GM12878 (cell line): Measurements from ENCODE around the gene PTPRN2. TPM values are rescaled to one million over a fixed set of nuclear protein-coding genes. Genes with fewer than 3 reads are reported as not detected.

Source experiments
- CBX3 ChIP-seq: fragments of 200-600 bp; sonication (generic); IDR thresholded peaks from 2 replicates; pipeline ENCODE4 v1.6.1; 2016; ENCODE audit warnings: low read depth, borderline replicate concordance
- CEBPZ ChIP-seq: fragments of 150-350 bp; IDR thresholded peaks from 2 replicates; pipeline ENCODE4 v1.6.1; 2016; ENCODE audit warnings: low read depth, low read length
- CUX1 ChIP-seq: IDR thresholded peaks from 2 replicates; pipeline ENCODE4 v1.6.1; 2012; ENCODE audit warnings: improper control_type of control experiment, low read depth, low read length; ENCODE audit not compliant: insufficient replicate concordance
- E2F4 ChIP-seq: IDR thresholded peaks from 2 replicates; pipeline ENCODE4 v1.6.1; 2012; ENCODE audit warnings: low read depth, low read length, improper control_type of control experiment
- MYB ChIP-seq: fragments of 150-350 bp; IDR thresholded peaks from 2 replicates; pipeline ENCODE4 v1.6.1; 2014; ENCODE audit warnings: mild to moderate bottlenecking, low read depth, low read length, borderline replicate concordance
- RAD21 ChIP-seq: IDR thresholded peaks from 2 replicates; pipeline ENCODE4 v1.6.1; 2011; ENCODE audit warnings: mild to moderate bottlenecking, low read depth, low read length, moderate library complexity; ENCODE audit not compliant: insufficient read depth
- SPI1 ChIP-seq: IDR thresholded peaks from 2 replicates; pipeline ENCODE4 v1.6.1; 2011; ENCODE audit warnings: low read depth, mild to moderate bottlenecking, low read length, moderate library complexity, borderline replicate concordance; ENCODE audit not compliant: insufficient read depth
- SREBF2 ChIP-seq: IDR thresholded peaks from 2 replicates; pipeline ENCODE4 v1.6.1; 2012; ENCODE audit warnings: mild to moderate bottlenecking, low read length
- polyA plus RNA-seq, 11 experiments: library from polyadenylated mRNA; depleted of rRNA in 4 of 11; unstranded in 6 of 11; stranded (reverse) in 5 of 11; fragments of >200 nt; fragmentation: Nextera tagmentation in 4 of 11; fragmentation: Illumina TruSeq in 1 of 11; extraction: Ambion mirVana in 4 of 11; extraction: Trizol in 1 of 11; gene quantifications; 1 replicate in 1 of 11; 2 replicates in 10 of 11; pipeline versions ENCODE4 v1.2.1 to v1.2.3, GENCODE V29; 2011 to 2016; ENCODE audit warnings: inconsistent platforms in 2 of 11, missing spikeins in 2 of 11, low read depth in 1 of 11
- total RNA-seq, 4 experiments: library from RNA; depleted of rRNA in 3 of 4; stranded (reverse); fragments of >200 nt in 3 of 4; fragmentation: Illumina TruSeq in 1 of 4; extraction: Trizol in 1 of 4; gene quantifications; 2 replicates each; pipeline versions ENCODE4 v1.2.1 to v1.2.3, GENCODE V29; 2013 to 2021

PTPRN2 gene
- total and polyA plus RNA-seq, 10 of the 15 experiments (the other 5 are each of a cell fraction or from before 2014, with no cell fraction given), result 5.4 TPM; not detected in 9

DNA sequence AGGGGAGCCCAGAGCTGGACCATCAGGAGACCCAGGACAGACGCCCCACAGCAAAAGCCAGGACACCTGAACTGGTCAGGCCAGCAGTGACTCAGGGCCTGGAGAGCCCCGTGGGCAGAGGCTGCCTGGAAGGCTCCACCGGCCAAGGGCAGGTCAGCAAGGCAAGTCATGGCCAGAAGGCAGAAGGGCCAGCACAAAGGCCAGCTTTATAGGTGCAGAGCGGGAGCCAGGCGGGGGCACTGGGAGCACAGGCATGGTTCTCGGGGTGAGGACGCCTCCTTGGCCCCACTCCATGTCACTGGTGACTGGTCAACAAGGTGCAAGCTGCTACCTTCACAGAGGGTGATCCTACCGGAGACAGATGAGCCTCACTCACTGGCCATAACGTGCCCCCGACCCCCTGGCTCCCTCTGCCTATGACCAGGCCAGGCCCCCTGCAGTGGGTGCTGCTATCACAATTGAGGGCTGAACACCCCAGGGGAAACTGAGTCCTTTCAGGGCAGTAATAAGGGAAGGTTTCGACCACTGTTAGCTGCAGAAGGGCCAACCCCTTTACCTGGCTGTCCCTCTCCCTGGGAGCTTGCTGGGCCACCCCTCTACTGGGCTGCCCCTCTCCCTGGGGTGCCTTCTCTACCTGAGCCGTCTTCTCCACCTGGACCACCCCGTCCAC lies 317.4 kb downstream of the PTPRN2 start (continued):
- TF ChIP-seq E2F4, result no peak
- no peak for TF ChIP-seq CEBPZ
- TF ChIP-seq SREBF2, result no peak
- no peak for TF ChIP-seq RAD21
- no peak for TF ChIP-seq MYB
- TF ChIP-seq SPI1, result no peak
- no peak for TF ChIP-seq CBX3
- TF ChIP-seq CUX1, result no peak
